Neural crest cell (in vitro differentiated cells): Measurements from ENCODE around the gene HOXA10. TPM values are rescaled to one million over a fixed set of nuclear protein-coding genes. Genes with fewer than 3 reads are reported as not detected.

Experiments used
- DNase-seq: peaks from one replicate; pipeline ENCODE4 v3.0.0; 2021; ENCODE audit warnings: low read depth, mixed read lengths, low spot score
- H3K27ac Mint-ChIP-seq: one replicate; pipeline ENCODE4 v1.8.0; 2021; ENCODE audit warnings: mild to moderate bottlenecking, mixed read lengths; ENCODE audit not compliant: unreplicated experiment
- H3K27me3 Mint-ChIP-seq: 2 replicates; pipeline ENCODE4 v1.8.0; 2021; ENCODE audit warnings: low read depth, mild to moderate bottlenecking, mixed read lengths
- H3K36me3 Mint-ChIP-seq: 2 replicates; pipeline ENCODE4 v1.8.0; 2021; ENCODE audit warnings: low read depth, mild to moderate bottlenecking, mixed read lengths
- H3K4me1 Mint-ChIP-seq: 2 replicates; pipeline ENCODE4 v1.8.0; 2021; ENCODE audit warnings: mixed read lengths
- H3K4me3 Mint-ChIP-seq: one replicate; pipeline ENCODE4 v1.8.0; 2021; ENCODE audit warnings: mild to moderate bottlenecking, mixed read lengths
- H3K9me3 Mint-ChIP-seq: 2 replicates; pipeline ENCODE4 v1.8.0; 2021; ENCODE audit warnings: mixed read lengths
- CTCF ChIP-seq: fragments of 200-600 bp; sonication (generic); conservative IDR thresholded peaks from 2 replicates; pipeline ENCODE4 v1.5.0; 2021; ENCODE audit warnings: antibody characterized with exemption, mild to moderate bottlenecking
- total RNA-seq: library from RNA; stranded (reverse); gene quantifications from 2 replicates; pipeline ENCODE4 v1.2.1, GENCODE V29; 2021

HOXA10 gene
- total RNA-seq, 1 donor from 2014 or later: 0.35 TPM

- H3K9me3 Mint-ChIP-seq: no peaks in the 10 kb centered on the region
- H3K4me1 Mint-ChIP-seq: peaks cover 7% of the 10 kb centered on the region
- H3K27me3 Mint-ChIP-seq: peaks cover 95% of the 10 kb centered on the region
- H3K4me3 Mint-ChIP-seq: peak overlapping the region; percentile 52
- no peak for TF ChIP-seq CTCF
- DNase-seq: no peak
- H3K36me3 Mint-ChIP-seq: peaks cover 4% of the 10 kb centered on the region
- H3K27ac Mint-ChIP-seq: no peak overlapping the region
Measured at GRCh38 chr7:27202018-27202861, 28.1 kb upstream of the HOXA10 start.

GRCh38 chr7:27201580-27202017, 27.5 kb upstream of the HOXA10 start:
- Mint-ChIP-seq H3K36me3 (peaks cover 4% of the 10 kb centered on the region), H3K4me3 (peak overlapping the region; percentile 52), H3K4me1 (peaks cover 7% of the 10 kb centered on the region), H3K9me3 (no peaks in the 10 kb centered on the region), H3K27ac (no peak overlapping the region), H3K27me3 (peaks cover 95% of the 10 kb centered on the region)
- no peak for TF ChIP-seq CTCF
- DNase-seq: no peak

GRCh38 chr7:27200761-27201579, 26.9 kb upstream of the HOXA10 start:
- H3K9me3 Mint-ChIP-seq: no peaks in the 10 kb centered on the region
- peaks cover 2% of the 10 kb centered on the region for H3K36me3 Mint-ChIP-seq
- no peak for DNase-seq
- no peak overlapping the region for H3K27ac Mint-ChIP-seq
- H3K4me1 Mint-ChIP-seq: peaks cover 7% of the 10 kb centered on the region
- peaks cover 95% of the 10 kb centered on the region for H3K27me3 Mint-ChIP-seq
- H3K4me3 Mint-ChIP-seq: peak overlapping the region; percentile 72
- no peak for TF ChIP-seq CTCF

GRCh38 chr7:27199849-27200760, 26.0 kb upstream of the HOXA10 start, which contains the start of gene HOXA13:
Gene HOXA13 (minus strand): TSS chr7:27200091. CDS start chr7:27200077, 14 bp downstream.
- no peaks in the 10 kb centered on the region for H3K36me3 Mint-ChIP-seq
- TF ChIP-seq CTCF: no peak
- H3K4me1 Mint-ChIP-seq: peaks cover 7% of the 10 kb centered on the region
- no peaks in the 10 kb centered on the region for H3K9me3 Mint-ChIP-seq
- no peak within 1 kb of the TSS for H3K27ac Mint-ChIP-seq
- peaks cover 95% of the 10 kb centered on the region for H3K27me3 Mint-ChIP-seq
- DNase-seq: no peak
- peak within 1 kb of the TSS; percentile 76 for H3K4me3 Mint-ChIP-seq
